Mucosa of rectum (tissue), 2 donors: ENCODE measurements around the gene EPHA8.

Experiments used
- H3K27ac ChIP-seq, 2 donors: one replicate each; pipeline ENCODE4 v1.7.0; 2013; ENCODE audit warnings: inconsistent platforms in 2 of 2, low read depth in 2 of 2, low read length in 2 of 2
- H3K27me3 ChIP-seq, 2 donors: one replicate each; pipeline ENCODE4 v1.7.0; 2013; ENCODE audit warnings: low read length in 2 of 2; ENCODE audit not compliant: control insufficient read depth in 2 of 2, insufficient read depth in 2 of 2
- H3K36me3 ChIP-seq, 2 donors: one replicate each; pipeline ENCODE4 v1.7.0; 2013; ENCODE audit warnings: low read length in 2 of 2; ENCODE audit not compliant: control insufficient read depth in 2 of 2, insufficient read depth in 2 of 2
- H3K4me1 ChIP-seq, 2 donors: one replicate each; pipeline ENCODE4 v1.7.0; 2013; ENCODE audit warnings: low read length in 2 of 2, mild to moderate bottlenecking in 1 of 2; ENCODE audit not compliant: control insufficient read depth in 2 of 2, insufficient read depth in 2 of 2
- H3K4me3 ChIP-seq, 2 donors: one replicate each; pipeline ENCODE4 v1.7.0; 2013; ENCODE audit warnings: low read length in 2 of 2
- H3K9ac ChIP-seq, 2 donors: one replicate each; pipeline ENCODE4 v1.7.0; 2013; ENCODE audit warnings: low read length in 2 of 2, low read depth in 1 of 2, mild to moderate bottlenecking in 1 of 2
- H3K9me3 ChIP-seq, 2 donors: one replicate each; pipeline ENCODE4 v1.7.0; 2013; ENCODE audit warnings: low read length in 2 of 2; ENCODE audit not compliant: control insufficient read depth in 2 of 2
- donor health status: healthy.
- donor health status: Normal muscosa, but diverticular disease.

The EPHA8 gene

DNA sequence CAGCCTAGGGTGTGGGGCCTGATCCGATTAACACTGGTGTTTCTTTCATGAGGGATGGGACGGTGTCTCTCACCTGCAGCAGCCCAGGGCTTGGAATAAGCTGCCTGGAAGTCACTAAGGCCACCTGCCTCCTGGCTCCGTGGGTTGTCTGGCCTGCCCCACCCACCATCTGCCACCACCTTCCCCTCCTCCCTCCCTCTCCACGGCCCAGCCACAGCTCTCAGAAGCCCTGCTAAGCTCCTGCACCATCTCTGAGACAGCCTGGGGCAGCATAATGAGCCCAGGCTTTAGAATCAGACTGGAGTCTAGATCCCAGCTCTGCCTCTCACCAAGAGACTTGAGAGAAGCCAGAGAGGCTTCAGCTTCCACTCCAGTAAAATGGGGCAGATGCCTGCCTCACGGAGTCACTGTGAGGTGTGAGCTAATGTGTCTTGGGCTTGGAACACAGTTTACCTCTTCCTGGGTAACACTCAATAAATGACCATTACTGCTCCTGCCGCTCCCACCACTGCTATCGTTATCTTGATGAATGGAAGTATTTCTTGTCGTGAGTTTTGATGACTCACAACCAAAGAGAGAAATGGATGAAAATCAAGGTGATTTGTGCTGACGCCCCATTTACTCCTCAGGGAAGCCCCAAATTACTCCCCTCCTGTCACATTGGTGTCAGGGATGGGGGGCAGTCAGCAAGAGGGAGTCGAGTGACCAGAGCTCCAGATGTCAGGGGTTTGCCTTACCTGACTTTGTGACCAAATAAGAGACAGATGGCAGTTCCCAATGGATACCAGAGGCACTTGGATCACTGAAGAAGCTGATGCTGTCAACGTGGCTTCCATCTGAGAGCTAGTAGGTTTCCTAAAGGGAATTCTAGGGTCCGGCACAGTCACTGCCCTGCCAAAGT is 49.6 kb downstream of the EPHA8 start:
- Histone ChIP-seq H3K27me3 (peaks cover 10 to 16% of the 10 kb centered on the region in 2 donors), H3K9ac (no peak overlapping the region), H3K4me1 (no peaks in the 10 kb centered on the region), H3K4me3 (no peak overlapping the region), H3K36me3 (no peaks in the 10 kb centered on the region), H3K27ac (no peak overlapping the region), H3K9me3 (no peaks in the 10 kb centered on the region)

GRCh38 chr1:22613572-22613918 is 50.3 kb downstream of the EPHA8 start:
- Histone ChIP-seq H3K4me3 (no peak overlapping the region), H3K27ac (no peak overlapping the region), H3K36me3 (no peaks in the 10 kb centered on the region), H3K27me3 (peaks cover 12 to 15% of the 10 kb centered on the region in 2 donors), H3K4me1 (no peaks in the 10 kb centered on the region), H3K9me3 (no peaks in the 10 kb centered on the region), H3K9ac (no peak overlapping the region)

DNA sequence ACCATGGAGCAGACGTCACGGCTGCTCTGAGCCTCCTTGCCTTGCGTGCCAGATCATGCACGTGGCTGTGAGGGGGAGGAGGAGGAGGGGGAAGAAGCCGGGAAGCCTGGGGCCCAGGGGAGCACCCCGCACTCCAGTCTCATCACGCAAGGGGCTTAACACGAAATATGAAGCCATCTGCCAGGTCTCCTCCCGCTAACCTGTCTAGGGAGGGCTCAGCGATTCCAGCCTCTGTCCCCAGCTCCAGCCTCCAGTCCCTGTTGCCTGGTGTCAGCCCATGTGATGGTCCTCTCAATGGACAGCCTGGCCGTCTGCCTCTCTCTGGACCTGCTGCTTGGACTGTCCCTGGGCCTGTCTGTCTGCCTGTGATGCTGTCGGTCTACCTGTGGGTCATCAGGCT is 50.7 kb downstream of the EPHA8 start:
- Histone ChIP-seq H3K27me3 (peaks cover 12 to 16% of the 10 kb centered on the region in 2 donors), H3K36me3 (no peaks in the 10 kb centered on the region), H3K27ac (no peak overlapping the region), H3K4me1 (no peaks in the 10 kb centered on the region), H3K9ac (no peak overlapping the region), H3K9me3 (no peaks in the 10 kb centered on the region), H3K4me3 (no peak overlapping the region)

DNA sequence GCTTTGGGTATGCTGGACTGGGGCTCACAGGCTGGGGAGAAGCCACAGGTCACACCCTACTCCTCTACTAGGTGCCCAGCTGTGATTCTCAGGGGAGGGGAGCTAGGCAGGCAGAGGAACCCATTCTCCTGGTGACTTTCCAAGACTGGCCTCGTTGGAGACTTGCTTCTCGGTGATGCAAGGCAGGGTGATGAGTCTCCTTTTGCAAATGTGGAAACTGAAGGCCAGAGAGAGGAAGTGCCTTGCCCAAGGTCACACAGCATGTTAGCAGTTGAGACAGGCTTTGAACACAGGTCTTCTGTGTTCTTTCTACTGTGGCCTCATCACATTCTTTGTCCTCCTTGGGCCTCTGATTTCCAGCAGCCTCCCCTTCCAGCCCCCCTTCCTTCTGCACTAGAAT is 52.6 kb downstream of the EPHA8 start:
- no peaks in the 10 kb centered on the region for H3K9me3 ChIP-seq
- H3K36me3 ChIP-seq, result no peaks in the 10 kb centered on the region
- peaks cover 8 to 18% of the 10 kb centered on the region in 2 donors for H3K27me3 ChIP-seq
- no peak overlapping the region for H3K4me3 ChIP-seq
- H3K9ac ChIP-seq, result no peak overlapping the region
- no peaks in the 10 kb centered on the region for H3K4me1 ChIP-seq
- H3K27ac ChIP-seq, result no peak overlapping the region

DNA sequence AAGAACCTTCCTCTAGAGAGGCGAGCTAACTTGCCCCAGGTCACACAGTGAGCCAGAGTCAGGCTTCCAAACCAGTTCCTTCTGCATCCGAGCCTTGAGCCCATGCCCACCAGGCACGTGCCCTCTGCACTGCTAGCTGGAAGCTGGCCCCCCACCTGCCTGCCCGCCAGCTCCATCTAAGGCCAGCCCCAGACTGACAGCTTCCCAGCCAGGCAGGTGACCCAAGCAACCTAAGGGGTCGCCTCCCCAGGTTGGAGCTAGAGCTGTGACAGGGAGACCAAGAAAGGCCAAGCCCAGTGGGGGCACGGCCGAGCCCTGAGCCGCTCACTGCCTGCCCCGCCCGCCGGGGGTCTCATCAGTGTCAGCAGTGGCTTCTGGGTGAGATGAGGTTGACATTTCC is 53.3 kb downstream of the EPHA8 start:
- Histone ChIP-seq H3K27me3 (peaks cover 8 to 20% of the 10 kb centered on the region in 2 donors), H3K36me3 (no peaks in the 10 kb centered on the region)

GRCh38 chr1:22618056-22618455 is 54.8 kb downstream of the EPHA8 start:
- no peaks in the 10 kb centered on the region for H3K4me1 ChIP-seq
- no peaks in the 10 kb centered on the region for H3K36me3 ChIP-seq
- H3K9me3 ChIP-seq, result no peaks in the 10 kb centered on the region
- H3K9ac ChIP-seq, result no peak overlapping the region
- H3K27ac ChIP-seq, result no peak overlapping the region
- H3K4me3 ChIP-seq, result no peak overlapping the region
- H3K27me3 ChIP-seq, result peaks cover 14 to 20% of the 10 kb centered on the region in 2 donors

More for the DNA sequence above, 53.3 kb downstream of the EPHA8 start:
- no peak overlapping the region for H3K27ac ChIP-seq
- H3K9ac ChIP-seq, result no peak overlapping the region
- no peaks in the 10 kb centered on the region for H3K4me1 ChIP-seq
- H3K9me3 ChIP-seq, result no peaks in the 10 kb centered on the region
- H3K4me3 ChIP-seq, result no peak overlapping the region

DNA sequence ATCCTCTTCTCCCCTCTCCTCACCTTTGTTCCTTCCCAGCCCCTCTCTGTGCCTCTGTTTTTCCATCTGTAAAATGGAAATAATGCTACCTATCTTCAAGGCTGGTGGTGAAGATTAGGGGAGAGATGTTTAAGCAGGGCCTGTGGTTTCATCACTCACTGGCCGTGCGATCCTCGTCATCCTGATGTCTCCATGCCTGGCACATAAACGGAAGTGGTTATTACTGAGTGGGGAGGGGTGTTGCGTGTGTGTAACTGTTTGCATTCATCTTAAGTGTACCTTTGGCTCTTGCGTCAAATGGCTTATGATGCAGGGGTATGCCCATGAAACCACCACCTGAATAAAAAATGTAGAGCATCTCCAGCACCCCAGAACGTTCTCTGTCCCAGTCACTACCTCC is 56.0 kb downstream of the EPHA8 start:
- Histone ChIP-seq H3K4me3 (no peak overlapping the region), H3K4me1 (no peaks in the 10 kb centered on the region), H3K36me3 (no peaks in the 10 kb centered on the region), H3K27me3 (peaks cover 16 to 19% of the 10 kb centered on the region in 2 donors), H3K27ac (no peak overlapping the region), H3K9ac (no peak overlapping the region), H3K9me3 (no peaks in the 10 kb centered on the region)

DNA sequence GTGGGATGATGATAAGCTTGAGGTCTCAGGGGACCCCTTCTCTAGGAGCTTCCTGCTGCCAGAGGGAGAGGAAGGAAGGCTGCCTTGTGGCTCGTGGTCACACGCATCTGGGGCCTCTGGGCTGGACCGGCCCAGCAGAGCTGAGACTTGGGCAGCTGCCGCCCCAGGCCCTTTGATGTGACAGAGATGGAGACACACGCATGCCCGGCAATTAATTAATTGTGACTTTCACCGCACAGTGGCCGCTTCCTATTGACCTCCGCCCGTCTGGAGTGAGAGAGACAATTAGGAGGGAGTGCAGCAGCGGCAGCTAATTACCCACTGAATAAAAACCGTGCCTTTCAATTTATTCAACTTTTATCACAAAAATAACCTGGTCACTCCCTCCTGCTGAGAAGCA is 56.5 kb downstream of the EPHA8 start:
- H3K4me3 ChIP-seq, result no peak overlapping the region
- peaks cover 16 to 18% of the 10 kb centered on the region in 2 donors for H3K27me3 ChIP-seq
- no peaks in the 10 kb centered on the region for H3K9me3 ChIP-seq
- no peak overlapping the region for H3K9ac ChIP-seq
- H3K27ac ChIP-seq, result no peak overlapping the region
- no peaks in the 10 kb centered on the region for H3K4me1 ChIP-seq
- H3K36me3 ChIP-seq, result no peaks in the 10 kb centered on the region

DNA sequence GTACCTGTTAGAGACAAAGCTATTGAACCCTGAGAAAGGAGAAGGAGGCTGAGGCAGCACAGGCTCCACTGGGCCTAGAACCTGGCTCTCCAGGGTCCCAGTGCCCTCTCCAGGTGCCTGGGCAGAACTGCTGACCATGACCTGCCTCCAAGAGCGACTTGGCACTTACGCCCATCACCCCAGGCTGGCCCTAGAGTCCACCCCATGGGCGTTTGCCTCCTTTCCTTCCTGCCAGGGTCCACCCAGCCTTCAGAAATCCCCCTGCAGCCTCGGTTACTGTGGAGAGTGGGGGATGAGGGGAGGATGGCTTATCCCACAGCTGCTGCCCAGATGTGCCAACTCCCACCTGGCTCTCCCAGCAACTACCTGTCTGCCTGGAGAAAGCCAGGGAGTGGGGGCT is 58.5 kb downstream of the EPHA8 start:
- peaks cover 27 to 33% of the 10 kb centered on the region in 2 donors for H3K27me3 ChIP-seq
- H3K36me3 ChIP-seq, result no peaks in the 10 kb centered on the region
- H3K27ac ChIP-seq, result no peak overlapping the region
- no peaks in the 10 kb centered on the region for H3K4me1 ChIP-seq
- no peak overlapping the region for H3K4me3 ChIP-seq
- H3K9ac ChIP-seq, result no peak overlapping the region
- no peaks in the 10 kb centered on the region for H3K9me3 ChIP-seq

GRCh38 chr1:22625262-22625925 is 62.1 kb downstream of the EPHA8 start:
- H3K9ac ChIP-seq, result no peak overlapping the region
- H3K27me3 ChIP-seq, result peaks cover 24 to 27% of the 10 kb centered on the region in 2 donors
- no peaks in the 10 kb centered on the region for H3K9me3 ChIP-seq

More at GRCh38 chr1:22625262-22625925, 62.1 kb downstream of the EPHA8 start:
- Histone ChIP-seq H3K27ac (no peak overlapping the region), H3K4me1 (no peaks in the 10 kb centered on the region), H3K4me3 (no peak overlapping the region), H3K36me3 (no peaks in the 10 kb centered on the region)
